K562 (cell line): ENCODE results near the gene MEAF6. TPM values are rescaled to one million over a fixed set of nuclear protein-coding genes. Genes with fewer than 3 reads are reported as not detected.

Experiments used
- ARHGAP35 ChIP-seq: fragments of 450-650 bp; IDR thresholded peaks from 2 replicates; pipeline ENCODE4 v1.6.1; 2018; ENCODE audit not compliant: partially characterized antibody
- CBX1 ChIP-seq: sonication (generic); IDR thresholded peaks from 2 replicates; pipeline ENCODE4 v1.6.1; 2016; ENCODE audit warnings: antibody characterized with exemption, low read depth, mild to moderate bottlenecking
- DIDO1 ChIP-seq: fragments of 450-650 bp; IDR thresholded peaks from 2 replicates; pipeline ENCODE4 v1.6.1; 2016; ENCODE audit warnings: low read depth, missing biosample characterization, missing genetic modification characterization
- HMG20B ChIP-seq: fragments of 250-450 bp; sonication (Bioruptor Pico); IDR thresholded peaks from 2 replicates; pipeline ENCODE4 v1.5.0; 2021; ENCODE audit warnings: mild to moderate bottlenecking
- MAFG ChIP-seq: fragments of 450-650 bp; conservative IDR thresholded peaks from 2 replicates; pipeline ENCODE4 v1.6.1; 2016; ENCODE audit warnings: missing genetic modification characterization, missing compliant biosample characterization
- SMARCE1 ChIP-seq: fragments of 450-650 bp; IDR thresholded peaks from 2 replicates; pipeline ENCODE4 v1.7.1; 2016; ENCODE audit warnings: mild to moderate bottlenecking
- SNIP1 ChIP-seq: fragments of 450-650 bp; IDR thresholded peaks from 2 replicates; pipeline ENCODE4 v1.7.1; 2017; ENCODE audit warnings: low read depth, mild to moderate bottlenecking
- TCF3 ChIP-seq: sonication (generic); formaldehyde crosslinking; IDR thresholded peaks from 2 replicates; pipeline ENCODE4 v1.4.0; 2020; ENCODE audit warnings: mild to moderate bottlenecking, missing genetic modification reagents
- ZKSCAN3 ChIP-seq: fragments of 250-450 bp; sonication (Bioruptor Pico); IDR thresholded peaks from 2 replicates; pipeline ENCODE4 v1.4.0; 2020
- polyA plus RNA-seq, 8 experiments: library from polyadenylated mRNA; depleted of rRNA in 4 of 8; stranded (reverse) in 5 of 8; unstranded in 3 of 8; fragments of >200 nt; fragmentation: Nextera tagmentation in 2 of 8; fragmentation: Illumina TruSeq in 1 of 8; extraction: Ambion mirVana in 2 of 8; extraction: Trizol in 1 of 8; gene quantifications; 2 replicates each; pipeline versions ENCODE4 v1.2.1 to v1.2.3, GENCODE V29; 2011 to 2014; ENCODE audit warnings: inconsistent platforms in 1 of 8, missing spikeins in 1 of 8
- total RNA-seq, 7 experiments: library from RNA; depleted of rRNA in 6 of 7; stranded (reverse); fragments of >200 nt in 6 of 7; fragmentation: Illumina TruSeq in 2 of 7; extraction: Trizol in 2 of 7; gene quantifications; 2 replicates each; pipeline versions ENCODE4 v1.2.1 to v1.2.3, GENCODE V29; 2011 to 2021; ENCODE audit warnings: low replicate concordance in 1 of 7
- TF ChIP-seq, protein P1 (sequence below): fragments of 250-450 bp; sonication (Bioruptor Pico); IDR thresholded peaks from 2 replicates; pipeline ENCODE4 v1.4.0; 2020; ENCODE audit warnings: mild to moderate bottlenecking
- TF ChIP-seq, protein P2 (sequence below): sonication (generic); formaldehyde crosslinking; IDR thresholded peaks from 2 replicates; pipeline ENCODE4 v1.8.0; 2023; ENCODE audit warnings: mild to moderate bottlenecking, missing genetic modification reagents
- TF ChIP-seq, protein P3 (sequence below), 2 experiments: fragments of 250-450 bp in 1 of 2; fragments of 450-650 bp in 1 of 2; sonication (Bioruptor Pico) in 1 of 2; IDR thresholded peaks; 2 replicates each; pipeline versions ENCODE4 v1.6.1 to v1.8.0; 2016 to 2021; ENCODE audit warnings: mild to moderate bottlenecking in 2 of 2, moderate library complexity in 2 of 2, missing compliant biosample characterization in 1 of 2, missing genetic modification characterization in 1 of 2
- TF ChIP-seq, protein P4 (sequence below): sonication (generic); formaldehyde crosslinking; IDR thresholded peaks from 2 replicates; pipeline ENCODE4 v1.8.0; 2022; ENCODE audit warnings: missing genetic modification reagents, mild to moderate bottlenecking, borderline replicate concordance
- TF ChIP-seq, protein P5 (sequence below), 2 experiments: fragments of 450-650 bp in 1 of 2; IDR thresholded peaks; 2 replicates each; pipeline ENCODE4 v1.6.1; 2011 to 2017; ENCODE audit warnings: low read depth in 2 of 2, antibody characterized with exemption in 1 of 2, borderline replicate concordance in 1 of 2, low read length in 1 of 2, mild to moderate bottlenecking in 1 of 2, mixed read lengths in 1 of 2; ENCODE audit not compliant: control insufficient read depth in 1 of 2
- TF ChIP-seq, protein P6 (sequence below): sonication (generic); formaldehyde crosslinking; IDR thresholded peaks from 2 replicates; pipeline ENCODE4 v1.8.1; 2023; ENCODE audit warnings: mild to moderate bottlenecking, missing genetic modification reagents

The MEAF6 gene
- total and polyA plus RNA-seq, 9 of the 15 experiments (the other 6 are each of a cell fraction or from before 2014, with no cell fraction given), result 55.0 to 151 (median 92.3) TPM

DNA sequence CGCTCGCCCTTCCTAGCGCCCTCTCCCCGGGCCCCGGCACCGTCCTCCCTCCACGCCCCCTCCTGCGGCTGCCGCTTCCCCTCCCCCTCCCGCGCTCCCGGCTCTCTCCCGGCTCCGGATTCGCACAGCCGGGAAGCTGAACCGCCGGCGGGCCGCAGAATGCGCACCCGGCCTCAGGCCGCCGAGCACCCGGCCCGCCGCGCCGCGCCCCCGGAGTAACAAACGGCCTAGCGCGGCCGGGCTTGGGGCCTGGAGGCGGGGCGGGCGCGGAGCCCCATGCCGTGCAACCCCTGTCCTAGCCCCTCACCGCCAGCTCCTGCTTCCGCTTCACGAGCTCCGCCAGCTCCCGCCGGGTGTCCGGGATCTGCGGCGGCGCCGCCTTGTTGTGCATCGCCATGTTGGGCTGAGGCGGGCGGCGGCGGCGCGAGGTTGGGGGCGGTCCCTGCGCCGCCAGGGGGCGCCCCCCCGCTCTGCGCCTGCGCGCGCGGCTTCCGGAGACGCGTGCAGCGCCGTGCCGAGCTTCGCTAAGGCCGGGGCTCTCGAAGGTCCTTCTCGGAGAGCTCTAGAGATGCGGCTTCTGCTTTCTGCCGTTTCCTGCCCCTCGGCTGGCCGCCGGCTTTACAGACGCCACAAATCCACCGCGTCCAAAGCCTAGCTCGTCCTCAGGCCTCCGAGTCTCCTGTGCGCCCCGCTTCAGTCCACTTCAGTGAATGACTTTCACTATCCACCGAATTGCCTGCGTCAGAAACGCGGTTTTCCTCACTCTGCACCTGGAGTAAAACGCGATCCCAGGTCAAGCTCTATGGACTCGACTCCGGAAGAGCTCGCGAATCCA is at the start of gene MEAF6 (continued):
- TF ChIP-seq, protein P1, sequence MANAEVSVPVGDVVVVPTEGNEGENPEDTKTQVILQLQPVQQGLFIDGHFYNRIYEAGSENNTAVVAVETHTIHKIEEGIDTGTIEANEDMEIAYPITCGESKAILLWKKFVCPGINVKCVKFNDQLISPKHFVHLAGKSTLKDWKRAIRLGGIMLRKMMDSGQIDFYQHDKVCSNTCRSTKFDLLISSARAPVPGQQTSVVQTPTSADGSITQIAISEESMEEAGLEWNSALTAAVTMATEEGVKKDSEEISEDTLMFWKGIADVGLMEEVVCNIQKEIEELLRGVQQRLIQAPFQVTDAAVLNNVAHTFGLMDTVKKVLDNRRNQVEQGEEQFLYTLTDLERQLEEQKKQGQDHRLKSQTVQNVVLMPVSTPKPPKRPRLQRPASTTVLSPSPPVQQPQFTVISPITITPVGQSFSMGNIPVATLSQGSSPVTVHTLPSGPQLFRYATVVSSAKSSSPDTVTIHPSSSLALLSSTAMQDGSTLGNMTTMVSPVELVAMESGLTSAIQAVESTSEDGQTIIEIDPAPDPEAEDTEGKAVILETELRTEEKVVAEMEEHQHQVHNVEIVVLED (CRISPR knock-in tag), result peak; percentile 78
- TF ChIP-seq HMG20B (CRISPR knock-in tag), result no peak
- TF ChIP-seq, protein P2, sequence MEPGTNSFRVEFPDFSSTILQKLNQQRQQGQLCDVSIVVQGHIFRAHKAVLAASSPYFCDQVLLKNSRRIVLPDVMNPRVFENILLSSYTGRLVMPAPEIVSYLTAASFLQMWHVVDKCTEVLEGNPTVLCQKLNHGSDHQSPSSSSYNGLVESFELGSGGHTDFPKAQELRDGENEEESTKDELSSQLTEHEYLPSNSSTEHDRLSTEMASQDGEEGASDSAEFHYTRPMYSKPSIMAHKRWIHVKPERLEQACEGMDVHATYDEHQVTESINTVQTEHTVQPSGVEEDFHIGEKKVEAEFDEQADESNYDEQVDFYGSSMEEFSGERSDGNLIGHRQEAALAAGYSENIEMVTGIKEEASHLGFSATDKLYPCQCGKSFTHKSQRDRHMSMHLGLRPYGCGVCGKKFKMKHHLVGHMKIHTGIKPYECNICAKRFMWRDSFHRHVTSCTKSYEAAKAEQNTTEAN (CRISPR knock-in tag), result no peak
- TF ChIP-seq, protein P3, sequence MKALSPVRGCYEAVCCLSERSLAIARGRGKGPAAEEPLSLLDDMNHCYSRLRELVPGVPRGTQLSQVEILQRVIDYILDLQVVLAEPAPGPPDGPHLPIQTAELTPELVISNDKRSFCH (CRISPR knock-in tag; IDR thresholded peaks at IDR 0.05), result no peak
- TF ChIP-seq, protein P3 (tag; IDR thresholded peaks at IDR 0.05), result peak; percentile 87
- TF ChIP-seq, protein P4, sequence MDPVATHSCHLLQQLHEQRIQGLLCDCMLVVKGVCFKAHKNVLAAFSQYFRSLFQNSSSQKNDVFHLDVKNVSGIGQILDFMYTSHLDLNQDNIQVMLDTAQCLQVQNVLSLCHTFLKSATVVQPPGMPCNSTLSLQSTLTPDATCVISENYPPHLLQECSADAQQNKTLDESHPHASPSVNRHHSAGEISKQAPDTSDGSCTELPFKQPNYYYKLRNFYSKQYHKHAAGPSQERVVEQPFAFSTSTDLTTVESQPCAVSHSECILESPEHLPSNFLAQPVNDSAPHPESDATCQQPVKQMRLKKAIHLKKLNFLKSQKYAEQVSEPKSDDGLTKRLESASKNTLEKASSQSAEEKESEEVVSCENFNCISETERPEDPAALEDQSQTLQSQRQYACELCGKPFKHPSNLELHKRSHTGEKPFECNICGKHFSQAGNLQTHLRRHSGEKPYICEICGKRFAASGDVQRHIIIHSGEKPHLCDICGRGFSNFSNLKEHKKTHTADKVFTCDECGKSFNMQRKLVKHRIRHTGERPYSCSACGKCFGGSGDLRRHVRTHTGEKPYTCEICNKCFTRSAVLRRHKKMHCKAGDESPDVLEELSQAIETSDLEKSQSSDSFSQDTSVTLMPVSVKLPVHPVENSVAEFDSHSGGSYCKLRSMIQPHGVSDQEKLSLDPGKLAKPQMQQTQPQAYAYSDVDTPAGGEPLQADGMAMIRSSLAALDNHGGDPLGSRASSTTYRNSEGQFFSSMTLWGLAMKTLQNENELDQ (CRISPR knock-in tag), result no peak
- TF ChIP-seq ZKSCAN3 (CRISPR knock-in tag), result no peak
- TF ChIP-seq MAFG (tag), result no peak
- TF ChIP-seq SNIP1, result peak; percentile 94; the same call in 1 of the 2 replicates
- no peak for TF ChIP-seq ARHGAP35
- TF ChIP-seq, protein P5, sequence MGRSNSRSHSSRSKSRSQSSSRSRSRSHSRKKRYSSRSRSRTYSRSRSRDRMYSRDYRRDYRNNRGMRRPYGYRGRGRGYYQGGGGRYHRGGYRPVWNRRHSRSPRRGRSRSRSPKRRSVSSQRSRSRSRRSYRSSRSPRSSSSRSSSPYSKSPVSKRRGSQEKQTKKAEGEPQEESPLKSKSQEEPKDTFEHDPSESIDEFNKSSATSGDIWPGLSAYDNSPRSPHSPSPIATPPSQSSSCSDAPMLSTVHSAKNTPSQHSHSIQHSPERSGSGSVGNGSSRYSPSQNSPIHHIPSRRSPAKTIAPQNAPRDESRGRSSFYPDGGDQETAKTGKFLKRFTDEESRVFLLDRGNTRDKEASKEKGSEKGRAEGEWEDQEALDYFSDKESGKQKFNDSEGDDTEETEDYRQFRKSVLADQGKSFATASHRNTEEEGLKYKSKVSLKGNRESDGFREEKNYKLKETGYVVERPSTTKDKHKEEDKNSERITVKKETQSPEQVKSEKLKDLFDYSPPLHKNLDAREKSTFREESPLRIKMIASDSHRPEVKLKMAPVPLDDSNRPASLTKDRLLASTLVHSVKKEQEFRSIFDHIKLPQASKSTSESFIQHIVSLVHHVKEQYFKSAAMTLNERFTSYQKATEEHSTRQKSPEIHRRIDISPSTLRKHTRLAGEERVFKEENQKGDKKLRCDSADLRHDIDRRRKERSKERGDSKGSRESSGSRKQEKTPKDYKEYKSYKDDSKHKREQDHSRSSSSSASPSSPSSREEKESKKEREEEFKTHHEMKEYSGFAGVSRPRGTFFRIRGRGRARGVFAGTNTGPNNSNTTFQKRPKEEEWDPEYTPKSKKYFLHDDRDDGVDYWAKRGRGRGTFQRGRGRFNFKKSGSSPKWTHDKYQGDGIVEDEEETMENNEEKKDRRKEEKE (IDR thresholded peaks at IDR 0.05; ENCODE audit: borderline replicate concordance in 1 of 2, control insufficient read depth in 1 of 2, low read depth in 2 of 2, low read length in 1 of 2), result no peak
- TF ChIP-seq, protein P6, sequence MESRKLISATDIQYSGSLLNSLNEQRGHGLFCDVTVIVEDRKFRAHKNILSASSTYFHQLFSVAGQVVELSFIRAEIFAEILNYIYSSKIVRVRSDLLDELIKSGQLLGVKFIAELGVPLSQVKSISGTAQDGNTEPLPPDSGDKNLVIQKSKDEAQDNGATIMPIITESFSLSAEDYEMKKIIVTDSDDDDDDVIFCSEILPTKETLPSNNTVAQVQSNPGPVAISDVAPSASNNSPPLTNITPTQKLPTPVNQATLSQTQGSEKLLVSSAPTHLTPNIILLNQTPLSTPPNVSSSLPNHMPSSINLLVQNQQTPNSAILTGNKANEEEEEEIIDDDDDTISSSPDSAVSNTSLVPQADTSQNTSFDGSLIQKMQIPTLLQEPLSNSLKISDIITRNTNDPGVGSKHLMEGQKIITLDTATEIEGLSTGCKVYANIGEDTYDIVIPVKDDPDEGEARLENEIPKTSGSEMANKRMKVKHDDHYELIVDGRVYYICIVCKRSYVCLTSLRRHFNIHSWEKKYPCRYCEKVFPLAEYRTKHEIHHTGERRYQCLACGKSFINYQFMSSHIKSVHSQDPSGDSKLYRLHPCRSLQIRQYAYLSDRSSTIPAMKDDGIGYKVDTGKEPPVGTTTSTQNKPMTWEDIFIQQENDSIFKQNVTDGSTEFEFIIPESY (CRISPR knock-in tag), result peak; percentile 73
- TF ChIP-seq SMARCE1, result 0 out of 2 replicates have a peak, but pooled peaks have one; percentile 62
- peak; percentile 62 for TF ChIP-seq CBX1
- TF ChIP-seq DIDO1 (tag), result no peak
- TF ChIP-seq TCF3 (CRISPR knock-in tag), result 0 out of 2 replicates have a peak, but pooled peaks have one; percentile 16
